CD4-positive, alpha-beta T cell treated with Interleukin-12 subunit alpha and Interleukin-12 subunit beta, for 1 hour (primary cell): ENCODE results near the gene HDAC9.

ENCODE experiments used
- DNase-seq: peaks from one replicate; pipeline ENCODE4 v3.0.0-alpha.2; 2020

HDAC9 gene

GRCh38 chr7:18798088-18798906 is 302.7 kb downstream of the HDAC9 start:
- no peak for DNase-seq

- no peak for DNase-seq
These were observed 304.4 kb downstream of the HDAC9 start for GRCh38 chr7:18799899-18800298.

- no peak for DNase-seq
These were observed 308.4 kb downstream of the HDAC9 start for GRCh38 chr7:18803923-18804322.

- DNase-seq, result no peak
These were observed 310.6 kb downstream of the HDAC9 start for GRCh38 chr7:18806177-18806576.

- no peak for DNase-seq
These were observed 312.5 kb downstream of the HDAC9 start for GRCh38 chr7:18808026-18808425.

GRCh38 chr7:18815261-18815960 is 319.9 kb downstream of the HDAC9 start:
- no peak for DNase-seq

GRCh38 chr7:18820981-18821380 is 325.4 kb downstream of the HDAC9 start:
- no peak for DNase-seq

GRCh38 chr7:18821554-18821953 is 326.0 kb downstream of the HDAC9 start:
- no peak for DNase-seq

- DNase-seq, result no peak
These were observed 328.6 kb downstream of the HDAC9 start for GRCh38 chr7:18824157-18824556.

GRCh38 chr7:18828260-18828993 is 332.9 kb downstream of the HDAC9 start:
- DNase-seq, result no peak

GRCh38 chr7:18828994-18829857 is 333.7 kb downstream of the HDAC9 start:
- DNase-seq, result no peak

- DNase-seq, result no peak
These were observed 334.3 kb downstream of the HDAC9 start for GRCh38 chr7:18829858-18830285.

- DNase-seq, result no peak
These were observed 335.9 kb downstream of the HDAC9 start for GRCh38 chr7:18831419-18831818.

- no peak for DNase-seq
These were observed 336.4 kb downstream of the HDAC9 start for GRCh38 chr7:18831943-18832342.

- no peak for DNase-seq
These were observed 339.0 kb downstream of the HDAC9 start for GRCh38 chr7:18834577-18834976.

GRCh38 chr7:18835001-18835690 is 339.6 kb downstream of the HDAC9 start:
- no peak for DNase-seq

GRCh38 chr7:18843979-18844378 is 348.4 kb downstream of the HDAC9 start:
- DNase-seq, result no peak

- no peak for DNase-seq
These were observed 349.2 kb downstream of the HDAC9 start for GRCh38 chr7:18844735-18845134.

- no peak for DNase-seq
These were observed 350.2 kb downstream of the HDAC9 start for GRCh38 chr7:18845700-18846099.

- no peak for DNase-seq
These were observed 351.2 kb downstream of the HDAC9 start for GRCh38 chr7:18846765-18847215.

- no peak for DNase-seq
These were observed 353.6 kb downstream of the HDAC9 start for GRCh38 chr7:18849130-18849529.

GRCh38 chr7:18855796-18856195 is 360.2 kb downstream of the HDAC9 start:
- no peak for DNase-seq
